OCI-LY3 (cell line): ENCODE results near the gene GDF15.

ENCODE experiments used
- CTCF ChIP-seq: fragments of 200-600, 300-600 bp; sonication (generic); IDR thresholded peaks from 2 replicates; pipeline ENCODE4 v1.5.1; 2014; ENCODE audit warnings: antibody characterized with exemption, low read length, low read depth
- EZH2phosphoT487 ChIP-seq: fragments of 200-600 bp; shearing (Covaris generic); IDR thresholded peaks from 2 replicates; pipeline ENCODE4 v1.6.1; 2018; ENCODE audit warnings: antibody characterized with exemption, mixed run types, low read depth

- no peak for TF ChIP-seq CTCF
- TF ChIP-seq EZH2phosphoT487, result no peak
Measured at GRCh38 chr19:18428173-18428786, 42.3 kb downstream of the GDF15 start.
